ENCODE data around the gene NDUFB11. TPM values are rescaled to one million over a fixed set of nuclear protein-coding genes. Genes with fewer than 3 reads are reported as not detected.

The NDUFB11 gene
- total RNA-seq, 1 donor from 2014 or later, result 32.1 TPM

- DNase-seq (ENCODE audit: low read depth), result peak; percentile 15
These were observed 51.3 kb downstream of the NDUFB11 start for GRCh38 chrX:47093248-47093647.

More at GRCh38 chrX:47093248-47093647, 51.3 kb downstream of the NDUFB11 start:
- Histone ChIP-seq H3K27me3 (ENCODE audit: control insufficient read depth, insufficient read depth, low read length) (no peaks in the 10 kb centered on the region), H3K4me3 (ENCODE audit: low read depth, low read length) (no peak overlapping the region), H3K36me3 (ENCODE audit: control insufficient read depth, insufficient read depth, low read length) (no peaks in the 10 kb centered on the region)
- TF ChIP-seq, protein P1, sequence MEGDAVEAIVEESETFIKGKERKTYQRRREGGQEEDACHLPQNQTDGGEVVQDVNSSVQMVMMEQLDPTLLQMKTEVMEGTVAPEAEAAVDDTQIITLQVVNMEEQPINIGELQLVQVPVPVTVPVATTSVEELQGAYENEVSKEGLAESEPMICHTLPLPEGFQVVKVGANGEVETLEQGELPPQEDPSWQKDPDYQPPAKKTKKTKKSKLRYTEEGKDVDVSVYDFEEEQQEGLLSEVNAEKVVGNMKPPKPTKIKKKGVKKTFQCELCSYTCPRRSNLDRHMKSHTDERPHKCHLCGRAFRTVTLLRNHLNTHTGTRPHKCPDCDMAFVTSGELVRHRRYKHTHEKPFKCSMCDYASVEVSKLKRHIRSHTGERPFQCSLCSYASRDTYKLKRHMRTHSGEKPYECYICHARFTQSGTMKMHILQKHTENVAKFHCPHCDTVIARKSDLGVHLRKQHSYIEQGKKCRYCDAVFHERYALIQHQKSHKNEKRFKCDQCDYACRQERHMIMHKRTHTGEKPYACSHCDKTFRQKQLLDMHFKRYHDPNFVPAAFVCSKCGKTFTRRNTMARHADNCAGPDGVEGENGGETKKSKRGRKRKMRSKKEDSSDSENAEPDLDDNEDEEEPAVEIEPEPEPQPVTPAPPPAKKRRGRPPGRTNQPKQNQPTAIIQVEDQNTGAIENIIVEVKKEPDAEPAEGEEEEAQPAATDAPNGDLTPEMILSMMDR (IDR thresholded peaks at IDR 0.05; ENCODE audit: insufficient read depth, low read length, severe bottlenecking), result no peak
- no peak for FAIRE-seq

Other genes with a start within 250 kb of the NDUFB11 start
- 5.5 and 6.1 TPM in 2 replicates for gene JADE3, start 232.3 kb downstream of the NDUFB11 start, total RNA-seq
- 0.26 TPM in 1 of 2 replicates, not detected in the other for gene RGN, start 66.3 kb downstream of the NDUFB11 start, total RNA-seq
- gene RBM10, start 519 bp upstream of the NDUFB11 start, total RNA-seq, result 29.0 and 35.2 TPM in 2 replicates
- gene UBA1, start 49.1 kb upstream of the NDUFB11 start, total RNA-seq, result 87.4 and 137 TPM in 2 replicates
- gene CDK16, start 74.0 kb upstream of the NDUFB11 start, total RNA-seq, result 54.8 and 100 TPM in 2 replicates
- gene USP11, start 88.3 kb upstream of the NDUFB11 start, total RNA-seq, result 6.1 and 7.3 TPM in 2 replicates
- gene ZNF157, start 225.9 kb upstream of the NDUFB11 start, total RNA-seq, result not detected in 2 replicates